HEK293 (cell line): Measurements from ENCODE around the gene CALCOCO1.

ENCODE experiments used
- ATF2 ChIP-seq: fragments of 450-650 bp; formaldehyde crosslinking; IDR thresholded peaks from 2 replicates; pipeline ENCODE4 v1.5.1; 2016; ENCODE audit warnings: missing biosample characterization, missing genetic modification characterization, low read depth
- GLIS2 ChIP-seq: fragments of 450-650 bp; formaldehyde crosslinking; IDR thresholded peaks from 2 replicates; pipeline ENCODE4 v1.5.1; 2016; ENCODE audit warnings: missing biosample characterization, missing genetic modification characterization
- KLF1 ChIP-seq: fragments of 450-650 bp; formaldehyde crosslinking; IDR thresholded peaks from 2 replicates; pipeline ENCODE4 v1.5.1; 2016; ENCODE audit warnings: missing biosample characterization, missing genetic modification characterization
- KLF10 ChIP-seq: fragments of 450-650 bp; IDR thresholded peaks from 2 replicates; pipeline ENCODE4 v1.5.1; 2018; ENCODE audit warnings: missing biosample characterization, mild to moderate bottlenecking, missing genetic modification characterization
- PRDM2 ChIP-seq: fragments of 450-650 bp; formaldehyde crosslinking; IDR thresholded peaks from 2 replicates; pipeline ENCODE4 v1.5.1; 2016; ENCODE audit warnings: missing biosample characterization, missing genetic modification characterization, borderline replicate concordance
- RBAK ChIP-seq: fragments of 450-650 bp; formaldehyde crosslinking; IDR thresholded peaks from 2 replicates; pipeline ENCODE4 v1.5.1; 2016; ENCODE audit warnings: missing biosample characterization, missing genetic modification characterization
- SALL2 ChIP-seq: fragments of 450-650 bp; formaldehyde crosslinking; IDR thresholded peaks from 2 replicates; pipeline ENCODE4 v1.5.0; 2017; ENCODE audit warnings: missing biosample characterization, mild to moderate bottlenecking, missing genetic modification characterization, borderline replicate concordance
- TRIM28 ChIP-seq: IDR thresholded peaks from 2 replicates; pipeline ENCODE4 v1.6.1; 2011; ENCODE audit warnings: low read length, control low read depth, borderline replicate concordance
- ZBTB26 ChIP-seq: fragments of 450-650 bp; formaldehyde crosslinking; optimal IDR thresholded peaks from 2 replicates; pipeline ENCODE3; 2016; ENCODE audit warnings: missing biosample characterization, mild to moderate bottlenecking, missing genetic modification characterization
- ZFHX2 ChIP-seq: fragments of 450-650 bp; formaldehyde crosslinking; conservative IDR thresholded peaks from 2 replicates; pipeline ENCODE4 v1.5.1; 2016; ENCODE audit warnings: missing biosample characterization, missing genetic modification characterization
- ZFP3 ChIP-seq: fragments of 450-650 bp; formaldehyde crosslinking; IDR thresholded peaks from 2 replicates; pipeline ENCODE4 v1.5.1; 2016; ENCODE audit warnings: low read depth, missing biosample characterization, missing genetic modification characterization
- ZNF121 ChIP-seq: fragments of 450-650 bp; formaldehyde crosslinking; IDR thresholded peaks from 2 replicates; pipeline ENCODE4 v1.5.1; 2016; ENCODE audit warnings: missing biosample characterization, missing genetic modification characterization
- ZNF132 ChIP-seq: fragments of 450-650 bp; formaldehyde crosslinking; IDR thresholded peaks from 2 replicates; pipeline ENCODE4 v1.5.1; 2017; ENCODE audit warnings: missing biosample characterization, missing genetic modification characterization, borderline replicate concordance
- ZNF23 ChIP-seq: fragments of 450-650 bp; formaldehyde crosslinking; IDR thresholded peaks from 2 replicates; pipeline ENCODE4 v1.5.1; 2016; ENCODE audit warnings: missing biosample characterization, missing genetic modification characterization, borderline replicate concordance
- ZNF239 ChIP-seq: fragments of 450-650 bp; formaldehyde crosslinking; IDR thresholded peaks from 2 replicates; pipeline ENCODE4 v1.5.1; 2016; ENCODE audit warnings: missing biosample characterization, missing genetic modification characterization
- ZNF311 ChIP-seq: fragments of 450-650 bp; formaldehyde crosslinking; IDR thresholded peaks from 2 replicates; pipeline ENCODE4 v1.5.1; 2017; ENCODE audit warnings: missing biosample characterization, missing genetic modification characterization, borderline replicate concordance
- ZNF341 ChIP-seq: fragments of 450-650 bp; formaldehyde crosslinking; IDR thresholded peaks from 2 replicates; pipeline ENCODE4; 2016; ENCODE audit warnings: low read depth, missing biosample characterization, missing genetic modification characterization
- ZNF398 ChIP-seq: fragments of 450-650 bp; formaldehyde crosslinking; IDR thresholded peaks from 2 replicates; pipeline ENCODE4 v1.5.1; 2017; ENCODE audit warnings: missing biosample characterization, missing genetic modification characterization
- ZNF416 ChIP-seq: fragments of 450-650 bp; formaldehyde crosslinking; IDR thresholded peaks from 2 replicates; pipeline ENCODE4 v1.5.1; 2016; ENCODE audit warnings: missing biosample characterization, missing genetic modification characterization
- ZNF426 ChIP-seq: fragments of 450-650 bp; formaldehyde crosslinking; IDR thresholded peaks from 2 replicates; pipeline ENCODE4 v1.5.1; 2017; ENCODE audit warnings: missing biosample characterization, missing genetic modification characterization, mild to moderate bottlenecking, inconsistent platforms, moderate library complexity
- ZNF449 ChIP-seq: fragments of 450-650 bp; formaldehyde crosslinking; IDR thresholded peaks from 2 replicates; pipeline ENCODE4 v1.5.1; 2017; ENCODE audit warnings: missing biosample characterization, mild to moderate bottlenecking, missing genetic modification characterization, moderate library complexity
- ZNF501 ChIP-seq: fragments of 450-650 bp; formaldehyde crosslinking; IDR thresholded peaks from 2 replicates; pipeline ENCODE4 v1.5.1; 2016; ENCODE audit warnings: missing biosample characterization, missing genetic modification characterization
- ZNF561 ChIP-seq: fragments of 450-650 bp; IDR thresholded peaks from 2 replicates; pipeline ENCODE4 v1.5.1; 2018; ENCODE audit warnings: missing biosample characterization, missing genetic modification characterization, borderline replicate concordance
- ZNF660 ChIP-seq: fragments of 450-650 bp; IDR thresholded peaks from 2 replicates; pipeline ENCODE4 v1.5.1; 2018; ENCODE audit warnings: missing biosample characterization, mild to moderate bottlenecking, missing genetic modification characterization
- ZNF791 ChIP-seq: fragments of 450-650 bp; formaldehyde crosslinking; IDR thresholded peaks from 2 replicates; pipeline ENCODE4 v1.5.1; 2016; ENCODE audit warnings: missing biosample characterization, missing genetic modification characterization
- ZSCAN30 ChIP-seq: fragments of 450-650 bp; IDR thresholded peaks from 2 replicates; pipeline ENCODE4 v1.5.1; 2018; ENCODE audit warnings: missing biosample characterization, mild to moderate bottlenecking, missing genetic modification characterization, moderate library complexity
- TF ChIP-seq, protein P1 (sequence below): fragments of 450-650 bp; formaldehyde crosslinking; IDR thresholded peaks from 2 replicates; pipeline ENCODE4 v1.5.1; 2017; ENCODE audit warnings: missing biosample characterization, missing genetic modification characterization

Gene CALCOCO1

GRCh38 chr12:53746592-53747092, 19.4 kb upstream of the CALCOCO1 start (continued):
- TF ChIP-seq ZNF341, result no peak
- TF ChIP-seq ZNF426 (tag by site-specific recombination), result no peak
- TF ChIP-seq ZFHX2 (tag by site-specific recombination), result no peak; the same call in 1 of the 2 replicates
- no peak for TF ChIP-seq ZNF416 (tag by site-specific recombination)
- TF ChIP-seq ZNF23 (tag by site-specific recombination), result no peak
- peak; percentile 37; the same call in 1 of the 2 replicates for TF ChIP-seq ZNF449 (tag by site-specific recombination)
- no peak for TF ChIP-seq ZFP3
- TF ChIP-seq PRDM2 (tag by site-specific recombination), result no peak
- TF ChIP-seq TRIM28, result no peak
- no peak for TF ChIP-seq KLF10 (tag by site-specific recombination)
- no peak for TF ChIP-seq ZNF239 (tag by site-specific recombination)
- no peak for TF ChIP-seq ZNF132 (tag by site-specific recombination)
- TF ChIP-seq GLIS2 (tag by site-specific recombination), result no peak
- TF ChIP-seq ZNF501 (tag by site-specific recombination), result peak; percentile 86; the same call in 1 of the 2 replicates
- no peak for TF ChIP-seq ZNF791
- TF ChIP-seq SALL2 (tag by site-specific recombination), result no peak
- no peak for TF ChIP-seq RBAK (tag by site-specific recombination)
- TF ChIP-seq ZSCAN30, result peak; percentile 92
- TF ChIP-seq ZNF121 (tag by site-specific recombination), result no peak
- peak; percentile 76; the same call in 1 of the 2 replicates for TF ChIP-seq ZNF561 (tag by site-specific recombination)
- no peak for TF ChIP-seq ZNF311 (tag by site-specific recombination)
- TF ChIP-seq, protein P1, sequence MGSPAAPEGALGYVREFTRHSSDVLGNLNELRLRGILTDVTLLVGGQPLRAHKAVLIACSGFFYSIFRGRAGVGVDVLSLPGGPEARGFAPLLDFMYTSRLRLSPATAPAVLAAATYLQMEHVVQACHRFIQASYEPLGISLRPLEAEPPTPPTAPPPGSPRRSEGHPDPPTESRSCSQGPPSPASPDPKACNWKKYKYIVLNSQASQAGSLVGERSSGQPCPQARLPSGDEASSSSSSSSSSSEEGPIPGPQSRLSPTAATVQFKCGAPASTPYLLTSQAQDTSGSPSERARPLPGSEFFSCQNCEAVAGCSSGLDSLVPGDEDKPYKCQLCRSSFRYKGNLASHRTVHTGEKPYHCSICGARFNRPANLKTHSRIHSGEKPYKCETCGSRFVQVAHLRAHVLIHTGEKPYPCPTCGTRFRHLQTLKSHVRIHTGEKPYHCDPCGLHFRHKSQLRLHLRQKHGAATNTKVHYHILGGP, result no peak
- TF ChIP-seq KLF1, result no peak
- peak; percentile 98; the same call in 1 of the 2 replicates for TF ChIP-seq ZNF660 (tag by site-specific recombination)
- no peak for TF ChIP-seq ATF2 (tag by site-specific recombination)
- no peak for TF ChIP-seq ZNF398 (tag by site-specific recombination)
- TF ChIP-seq ZBTB26, result peak; percentile 1
